H9 (cell line): ENCODE measurements around the gene ZCWPW1. TPM values are rescaled to one million over a fixed set of nuclear protein-coding genes. Genes with fewer than 3 reads are reported as not detected.
A peak's percentile ranks its signal among the peaks of the same experiment; 100 is the strongest.

Experiments
- DNase-seq: peaks from one replicate; pipeline ENCODE4 v3.0.0-alpha.2; 2017
- H2AFZ ChIP-seq: one replicate; pipeline ENCODE4 v1.6.1; 2013; ENCODE audit warnings: mild to moderate bottlenecking, low read length, control low read depth, moderate library complexity
- H2AK5ac ChIP-seq: 2 replicates; pipeline ENCODE4 v1.6.1; 2013; ENCODE audit warnings: low read length, control low read depth, mixed read lengths; ENCODE audit not compliant: insufficient read length
- H2BK120ac ChIP-seq: one replicate; pipeline ENCODE4 v1.6.1; 2013; ENCODE audit warnings: low read depth, mild to moderate bottlenecking, low read length, control low read depth, inconsistent platforms; ENCODE audit not compliant: poor library complexity, severe bottlenecking
- H2BK12ac ChIP-seq: 2 replicates; pipeline ENCODE4 v1.6.1; 2013; ENCODE audit warnings: low read length, control low read depth, mixed read lengths, low read depth; ENCODE audit not compliant: insufficient read length
- H2BK15ac ChIP-seq: 2 replicates; pipeline ENCODE4 v1.6.1; 2013; ENCODE audit warnings: low read depth, low read length, control low read depth
- H2BK20ac ChIP-seq: one replicate; pipeline ENCODE4 v1.6.1; 2013; ENCODE audit warnings: low read depth, mild to moderate bottlenecking, low read length, control low read depth, inconsistent platforms; ENCODE audit not compliant: poor library complexity, severe bottlenecking
- H2BK5ac ChIP-seq: 2 replicates; pipeline ENCODE4 v1.6.1; 2013; ENCODE audit warnings: low read length, control low read depth, mixed read lengths; ENCODE audit not compliant: insufficient read length
- H3K14ac ChIP-seq: 2 replicates; pipeline ENCODE4 v1.6.1; 2013; ENCODE audit warnings: low read length, control low read depth; ENCODE audit not compliant: insufficient read depth
- H3K18ac ChIP-seq: 2 replicates; pipeline ENCODE4 v1.6.1; 2013; ENCODE audit warnings: low read depth, mild to moderate bottlenecking, mixed read lengths, low read length, control low read depth; ENCODE audit not compliant: insufficient read length
- H3K23ac ChIP-seq: 2 replicates; pipeline ENCODE4 v1.6.1; 2013; ENCODE audit warnings: low read length, control low read depth, mixed read lengths, low read depth; ENCODE audit not compliant: insufficient read length
- H3K23me2 ChIP-seq: 2 replicates; pipeline ENCODE4 v1.6.1; 2013; ENCODE audit warnings: low read depth, mild to moderate bottlenecking, mixed read lengths, low read length, control low read depth; ENCODE audit not compliant: insufficient read length, poor library complexity, severe bottlenecking
- H3K27ac ChIP-seq: 2 replicates; pipeline ENCODE4 v1.5.1; 2013; ENCODE audit warnings: low read length, control low read depth, mixed read lengths, low read depth; ENCODE audit not compliant: insufficient read length
- H3K27me3 ChIP-seq: 2 replicates; pipeline ENCODE4 v1.6.1; 2013; ENCODE audit warnings: low read length, control low read depth, inconsistent platforms; ENCODE audit not compliant: insufficient read depth
- H3K4ac ChIP-seq: 2 replicates; pipeline ENCODE4 v1.6.1; 2013; ENCODE audit warnings: low read depth, mild to moderate bottlenecking, control low read depth, inconsistent platforms, low read length, moderate library complexity
- H3K4me1 ChIP-seq: 2 replicates; pipeline ENCODE4 v1.6.1; 2013; ENCODE audit warnings: low read length, control low read depth, inconsistent platforms; ENCODE audit not compliant: insufficient read depth
- H3K4me2 ChIP-seq: 2 replicates; pipeline ENCODE4 v1.6.1; 2013; ENCODE audit warnings: low read length, control low read depth, mixed read lengths; ENCODE audit not compliant: insufficient read length, insufficient read depth
- H3K56ac ChIP-seq: 2 replicates; pipeline ENCODE4 v1.6.1; 2013; ENCODE audit warnings: low read depth, mild to moderate bottlenecking, mixed read lengths, low read length, control low read depth; ENCODE audit not compliant: insufficient read length
- H3K79me1 ChIP-seq: 2 replicates; pipeline ENCODE4 v1.6.1; 2013; ENCODE audit warnings: low read depth, mild to moderate bottlenecking, moderate library complexity, low read length, control low read depth, inconsistent platforms; ENCODE audit not compliant: insufficient read depth, poor library complexity, severe bottlenecking
- H3K79me2 ChIP-seq: 2 replicates; pipeline ENCODE4 v1.6.1; 2013; ENCODE audit warnings: low read length, control low read depth, inconsistent platforms; ENCODE audit not compliant: insufficient read depth
- H3K9ac ChIP-seq: 2 replicates; pipeline ENCODE4 v1.6.1; 2013; ENCODE audit warnings: low read length, control low read depth, mixed read lengths; ENCODE audit not compliant: insufficient read length; ENCODE audit errors: extremely low read depth
- H3K9me3 ChIP-seq: one replicate; pipeline ENCODE4 v1.6.1; 2013; ENCODE audit warnings: low read depth, low read length, inconsistent platforms; ENCODE audit not compliant: control insufficient read depth
- H3T11ph ChIP-seq: one replicate; pipeline ENCODE4 v1.6.1; 2013; ENCODE audit warnings: mild to moderate bottlenecking, low read length, control low read depth, inconsistent platforms
- H4K20me1 ChIP-seq: one replicate; pipeline ENCODE4 v1.6.1; 2013; ENCODE audit not compliant: control insufficient read depth, insufficient read length, insufficient read depth
- H4K5ac ChIP-seq: 2 replicates; pipeline ENCODE4 v1.6.1; 2013; ENCODE audit warnings: low read depth, mild to moderate bottlenecking, mixed read lengths, low read length, control low read depth; ENCODE audit not compliant: insufficient read length
- H4K8ac ChIP-seq: replicated peaks from 2 replicates; pipeline ENCODE4 v1.6.1; 2013; ENCODE audit warnings: low read length, control low read depth, mixed read lengths, low read depth; ENCODE audit not compliant: insufficient read length
- H4K91ac ChIP-seq: 2 replicates; pipeline ENCODE4 v1.6.1; 2013; ENCODE audit warnings: low read depth, mild to moderate bottlenecking, moderate library complexity, mixed read lengths, low read length, control low read depth; ENCODE audit not compliant: insufficient read length
- H3K27ac Mint-ChIP-seq, 3 experiments: 2 replicates in 2 of 3; 3 replicates in 1 of 3; pipeline ENCODE4 v1.8.0; 2020 to 2021; ENCODE audit warnings: mixed read lengths in 3 of 3, mild to moderate bottlenecking in 1 of 3, moderate library complexity in 1 of 3
- H3K27me3 Mint-ChIP-seq: 2 replicates; pipeline ENCODE4 v1.8.0; 2021; ENCODE audit warnings: low read depth, mild to moderate bottlenecking, moderate library complexity, mixed read lengths
- H3K36me3 Mint-ChIP-seq, 3 experiments: 2 replicates in 2 of 3; 3 replicates in 1 of 3; pipeline ENCODE4 v1.8.0; 2020 to 2021; ENCODE audit warnings: low read depth in 3 of 3, mixed read lengths in 3 of 3; ENCODE audit not compliant: insufficient read depth in 1 of 3
- H3K4me1 Mint-ChIP-seq, 2 experiments: 2 replicates each; pipeline ENCODE4 v1.8.0; 2020; ENCODE audit warnings: mixed read lengths in 2 of 2
- H3K4me3 Mint-ChIP-seq, 2 experiments: 2 replicates in 1 of 2; 3 replicates in 1 of 2; pipeline ENCODE4 v1.8.0; 2020 to 2021; ENCODE audit warnings: mild to moderate bottlenecking in 2 of 2, mixed read lengths in 2 of 2, moderate library complexity in 1 of 2
- H3K9me3 Mint-ChIP-seq, 2 experiments: 2 replicates in 1 of 2; 3 replicates in 1 of 2; pipeline ENCODE4 v1.8.0; 2020; ENCODE audit warnings: mild to moderate bottlenecking in 2 of 2, mixed read lengths in 2 of 2, moderate library complexity in 1 of 2
- CTCF ChIP-seq: fragments of 200-600 bp; sonication (generic); conservative IDR thresholded peaks from 3 replicates; pipeline ENCODE4 v1.8.0; 2021; ENCODE audit warnings: antibody characterized with exemption, mild to moderate bottlenecking
- WGBS: extraction: QIAGEN DNeasy Blood & Tissue Kit; methylation state at CpG from one replicate; pipeline ENCODE4 v1.1.7; 2013; ENCODE audit warnings: missing lambda C conversion rate, low lambda C conversion rate, mixed read lengths; ENCODE audit not compliant: insufficient read length; ENCODE audit errors: extremely low coverage; 5-methylcytosine and 5-hydroxymethylcytosine counted together
- total RNA-seq: library from RNA; stranded (reverse); gene quantifications from 2 replicates; pipeline ENCODE4 v1.2.1, GENCODE V29; 2021

Gene ZCWPW1
- total RNA-seq, 1 experiment from 2014 or later: 1.1 TPM

GRCh38 chr7:100351657-100352058 lies 76.8 kb downstream of the ZCWPW1 start:
- H3K4me3 Mint-ChIP-seq: peak overlapping the region in 1 of 2 experiments; percentile 59; a peak in 1 of 5 replicates
- H4K8ac ChIP-seq: no peak overlapping the region
- H4K91ac ChIP-seq: no peak overlapping the region
- H2AK5ac ChIP-seq: no peak overlapping the region
- TF ChIP-seq CTCF: no peak
- no peak overlapping the region for H3T11ph ChIP-seq
- no peak overlapping the region for H3K18ac ChIP-seq
- H2BK120ac ChIP-seq: no peak overlapping the region
- H3K27ac Mint-ChIP-seq: peak overlapping the region in 2 of 3 experiments; percentile 16 to 75; a peak in 3 of 7 replicates
- no peak overlapping the region for H3K23ac ChIP-seq
- no peak overlapping the region for H3K4me2 ChIP-seq
- no peak overlapping the region for H2BK5ac ChIP-seq
- no peak overlapping the region for H3K9ac ChIP-seq
- peak; percentile 17 for DNase-seq
- no peaks in the 10 kb centered on the region for H3K27me3 Mint-ChIP-seq
- no peaks in the 10 kb centered on the region for H3K4me1 ChIP-seq
- H2AFZ ChIP-seq: no peak overlapping the region
- H3K4ac ChIP-seq: no peak overlapping the region
- no peaks in the 10 kb centered on the region for H3K27me3 ChIP-seq
- no peak overlapping the region for H2BK15ac ChIP-seq
- no peak overlapping the region for H4K5ac ChIP-seq
- no peak overlapping the region for H3K14ac ChIP-seq
- no peak overlapping the region for H2BK20ac ChIP-seq
- no peaks in the 10 kb centered on the region for H3K4me1 Mint-ChIP-seq
- no peak overlapping the region for H3K27ac ChIP-seq
- no peak overlapping the region for H3K56ac ChIP-seq
- H2BK12ac ChIP-seq: no peak overlapping the region
- WGBS: no CpG with 5 or more reads among the region's 6 CpGs
- H3K9me3 ChIP-seq: no peaks in the 10 kb centered on the region
- H3K23me2 ChIP-seq: no peaks in the 10 kb centered on the region
- no peaks in the 10 kb centered on the region for H3K9me3 Mint-ChIP-seq
- peaks cover 43 to 83% (median 74%) of the 10 kb centered on the region in 3 experiments; a peak in 6 of 7 replicates for H3K36me3 Mint-ChIP-seq
- no peaks in the 10 kb centered on the region for H3K79me1 ChIP-seq
- H4K20me1 ChIP-seq: no peaks in the 10 kb centered on the region
- no peaks in the 10 kb centered on the region for H3K79me2 ChIP-seq

Other genes with a start within 250 kb of the ZCWPW1 start
- gene PVRIG, start 208.8 kb downstream of the ZCWPW1 start, total RNA-seq: 0.50 and 0.70 TPM in 2 replicates
- gene SPDYE3, start 121.0 kb downstream of the ZCWPW1 start, total RNA-seq: not detected in 2 replicates
- gene PILRB, start 70.6 kb downstream of the ZCWPW1 start, total RNA-seq: 43.5 and 50.1 TPM in 2 replicates
- 3.2 and 3.3 TPM in 2 replicates for gene PILRA, start 55.2 kb downstream of the ZCWPW1 start, total RNA-seq
- 68.0 and 69.0 TPM in 2 replicates for gene MEPCE, start 1.1 kb upstream of the ZCWPW1 start, total RNA-seq
- 37.4 and 40.2 TPM in 2 replicates for gene PPP1R35, start 7.8 kb upstream of the ZCWPW1 start, total RNA-seq
- 0.39 TPM in 1 of 2 replicates, not detected in the other for gene SPACDR, start 35.6 kb upstream of the ZCWPW1 start, total RNA-seq
- gene TSC22D4, start 50.5 kb upstream of the ZCWPW1 start, total RNA-seq: 17.2 and 17.5 TPM in 2 replicates
- gene NYAP1, start 55.2 kb upstream of the ZCWPW1 start, total RNA-seq: 3.2 and 4.0 TPM in 2 replicates
- gene AGFG2, start 110.5 kb upstream of the ZCWPW1 start, total RNA-seq: 11.2 and 12.7 TPM in 2 replicates
- gene SAP25, start 145.2 kb upstream of the ZCWPW1 start, total RNA-seq: 4.2 and 5.1 TPM in 2 replicates
- gene LRCH4, start 157.4 kb upstream of the ZCWPW1 start, total RNA-seq: 36.8 and 39.1 TPM in 2 replicates
- 0.85 and 1.3 TPM in 2 replicates for gene FBXO24, start 157.6 kb upstream of the ZCWPW1 start, total RNA-seq
- gene PCOLCE, start 173.7 kb upstream of the ZCWPW1 start, total RNA-seq: 25.8 and 26.1 TPM in 2 replicates
- 16.7 and 17.5 TPM in 2 replicates for gene MOSPD3, start 183.8 kb upstream of the ZCWPW1 start, total RNA-seq
- 1.9 and 2.3 TPM in 2 replicates for gene TFR2, start 212.8 kb upstream of the ZCWPW1 start, total RNA-seq
- gene ACTL6B, start 227.7 kb upstream of the ZCWPW1 start, total RNA-seq: 0.33 and 0.50 TPM in 2 replicates
- 171 and 174 TPM in 2 replicates for gene GNB2, start 245.0 kb upstream of the ZCWPW1 start, total RNA-seq